Gastrocnemius medialis (tissue), 4 donors: ENCODE measurements around the gene PREPL.
A peak's percentile ranks its signal among the peaks of the same experiment; 100 is the strongest.

Experiments
- CTCF ChIP-seq, 5 experiments: fragments of 450-650 bp in 3 of 5; fragments of 200-600 bp in 2 of 5; sonication (generic) in 2 of 5; IDR thresholded peaks in 4 of 5; conservative IDR thresholded peaks in 1 of 5; 1 replicate in 4 of 5; 2 replicates in 1 of 5; pipeline ENCODE4 v1.5.1; 2016 to 2019; ENCODE audit warnings: antibody characterized with exemption in 5 of 5, mild to moderate bottlenecking in 3 of 5, moderate library complexity in 3 of 5
- POLR2A ChIP-seq, 2 donors: fragments of 450-650 bp; IDR thresholded peaks; one replicate each; pipeline ENCODE4 v1.6.1; 2017; ENCODE audit warnings: antibody characterized with exemption in 2 of 2, mild to moderate bottlenecking in 2 of 2, moderate library complexity in 2 of 2

GRCh38 chr2:44392338-44392943 is 31.1 kb upstream of the PREPL start:
- peak in 4 of 5 experiments; percentile 21 to 62 (median 44) for TF ChIP-seq CTCF (IDR thresholded peaks at IDR 0.05 in 4 of 5, conservative IDR thresholded peaks at IDR 0.05 in 1 of 5)
- TF ChIP-seq POLR2A (IDR thresholded peaks at IDR 0.05), result no peak
